Loucy (cell line): ENCODE results near the gene NOL6.
"Not testable (repeated sequence)": the region's sequence is repeated elsewhere in the genome, so short reads cannot be mapped to it uniquely, and the experiment has no call there.

Source experiments
- H2AFZ ChIP-seq: fragments of 200-600 bp; sonication (generic); 2 replicates; pipeline ENCODE4 v1.6.0; 2016; ENCODE audit warnings: antibody characterized with exemption, mild to moderate bottlenecking, low read length, moderate library complexity
- H3F3A ChIP-seq: fragments of 200-600 bp; 2 replicates; pipeline ENCODE4 v1.6.0; 2016; ENCODE audit warnings: antibody characterized with exemption, low read depth, mild to moderate bottlenecking
- H3K27me3 ChIP-seq: fragments of 200-600 bp; sonication (generic); 2 replicates; pipeline ENCODE4 v1.6.1; 2014; ENCODE audit warnings: low read length, mild to moderate bottlenecking; ENCODE audit not compliant: insufficient read depth, poor library complexity, severe bottlenecking
- H3K36me3 ChIP-seq: fragments of 200-600 bp; sonication (generic); 2 replicates; pipeline ENCODE4 v1.6.1; 2016; ENCODE audit warnings: low read length; ENCODE audit not compliant: insufficient read depth
- H3K4me1 ChIP-seq: fragments of 200-600 bp; sonication (generic); 2 replicates; pipeline ENCODE4 v1.5.1; 2014; ENCODE audit warnings: low read length, mild to moderate bottlenecking; ENCODE audit not compliant: insufficient read depth, poor library complexity, severe bottlenecking
- H3K4me2 ChIP-seq: fragments of 200-600 bp; sonication (generic); 2 replicates; pipeline ENCODE4 v1.6.0; 2014; ENCODE audit warnings: antibody characterized with exemption, low read length, low read depth, mild to moderate bottlenecking; ENCODE audit not compliant: poor library complexity, severe bottlenecking
- H3K4me3 ChIP-seq: fragments of 200-600 bp; sonication (generic); 2 replicates; pipeline ENCODE4 v1.5.1; 2014; ENCODE audit warnings: low read length, mild to moderate bottlenecking, mixed read lengths; ENCODE audit not compliant: poor library complexity, severe bottlenecking
- H3K79me2 ChIP-seq: fragments of 200-600 bp; sonication (generic); 2 replicates; pipeline ENCODE4 v1.6.1; 2014; ENCODE audit warnings: low read length; ENCODE audit not compliant: insufficient read depth
- H3K9ac ChIP-seq: fragments of 200-600 bp; sonication (generic); 2 replicates; pipeline ENCODE4 v1.6.0; 2014; ENCODE audit warnings: mild to moderate bottlenecking, low read depth, low read length, moderate library complexity; ENCODE audit not compliant: poor library complexity, severe bottlenecking
- H3K9me2 ChIP-seq: fragments of 200-600 bp; sonication (generic); replicated peaks from 2 replicates; pipeline ENCODE4 v1.6.1; 2016; ENCODE audit warnings: low read depth, low read length, mixed read lengths
- H3K9me3 ChIP-seq: fragments of 200-600 bp; sonication (generic); 2 replicates; pipeline ENCODE4 v1.6.1; 2014; ENCODE audit warnings: mild to moderate bottlenecking, antibody characterized with exemption, low read length, low read depth; ENCODE audit not compliant: insufficient read depth
- H4K20me1 ChIP-seq: fragments of 200-600 bp; sonication (generic); 2 replicates; pipeline ENCODE4 v1.6.0; 2014; ENCODE audit warnings: antibody characterized with exemption, low read length, mild to moderate bottlenecking; ENCODE audit not compliant: insufficient read depth, poor library complexity, severe bottlenecking
- EZH2phosphoT487 ChIP-seq: fragments of 200-600 bp; IDR thresholded peaks from 2 replicates; pipeline ENCODE4 v1.6.1; 2018; ENCODE audit warnings: antibody characterized with exemption, mild to moderate bottlenecking, moderate library complexity, borderline replicate concordance
- TF ChIP-seq, protein P1 (sequence below): fragments of 200-600 bp; sonication (generic); conservative IDR thresholded peaks from 2 replicates; pipeline ENCODE4 v1.5.1; 2014; ENCODE audit warnings: mild to moderate bottlenecking, antibody characterized with exemption, low read length

Gene NOL6

DNA sequence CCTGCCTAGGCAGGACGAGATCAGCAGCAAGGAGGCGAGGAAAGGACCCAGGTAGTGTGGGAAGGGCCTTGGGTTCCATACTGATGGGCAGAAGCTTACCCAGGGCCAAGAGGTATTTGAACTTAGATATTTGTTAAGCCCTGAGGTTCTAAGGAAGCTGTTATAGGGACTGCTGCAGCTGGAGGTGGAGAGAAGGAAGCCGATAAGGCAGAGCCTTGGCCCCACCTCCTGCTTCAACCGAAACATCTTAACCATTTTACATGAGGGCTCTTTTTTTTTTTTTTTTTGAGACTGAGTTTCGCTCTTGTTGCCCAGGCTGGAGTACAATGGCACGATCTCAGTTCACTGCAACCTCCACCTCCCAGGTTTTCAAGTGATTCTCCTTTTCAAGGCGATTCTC, 17.8 kb downstream of the NOL6 start:
- Histone ChIP-seq H3F3A (no peaks in the 10 kb centered on the region), H3K79me2 (no peaks in the 10 kb centered on the region), H3K27me3 (no peaks in the 10 kb centered on the region), H3K4me1 (peaks cover 11% of the 10 kb centered on the region), H3K9me3 (no peaks in the 10 kb centered on the region), H3K4me2 (no peak overlapping the region), H2AFZ (no peak overlapping the region), H3K36me3 (no peaks in the 10 kb centered on the region), H4K20me1 (no peaks in the 10 kb centered on the region), H3K9ac (no peak overlapping the region), H3K9me2 (no peaks in the 10 kb centered on the region), H3K4me3 (no peak overlapping the region)
- TF ChIP-seq, protein P1, sequence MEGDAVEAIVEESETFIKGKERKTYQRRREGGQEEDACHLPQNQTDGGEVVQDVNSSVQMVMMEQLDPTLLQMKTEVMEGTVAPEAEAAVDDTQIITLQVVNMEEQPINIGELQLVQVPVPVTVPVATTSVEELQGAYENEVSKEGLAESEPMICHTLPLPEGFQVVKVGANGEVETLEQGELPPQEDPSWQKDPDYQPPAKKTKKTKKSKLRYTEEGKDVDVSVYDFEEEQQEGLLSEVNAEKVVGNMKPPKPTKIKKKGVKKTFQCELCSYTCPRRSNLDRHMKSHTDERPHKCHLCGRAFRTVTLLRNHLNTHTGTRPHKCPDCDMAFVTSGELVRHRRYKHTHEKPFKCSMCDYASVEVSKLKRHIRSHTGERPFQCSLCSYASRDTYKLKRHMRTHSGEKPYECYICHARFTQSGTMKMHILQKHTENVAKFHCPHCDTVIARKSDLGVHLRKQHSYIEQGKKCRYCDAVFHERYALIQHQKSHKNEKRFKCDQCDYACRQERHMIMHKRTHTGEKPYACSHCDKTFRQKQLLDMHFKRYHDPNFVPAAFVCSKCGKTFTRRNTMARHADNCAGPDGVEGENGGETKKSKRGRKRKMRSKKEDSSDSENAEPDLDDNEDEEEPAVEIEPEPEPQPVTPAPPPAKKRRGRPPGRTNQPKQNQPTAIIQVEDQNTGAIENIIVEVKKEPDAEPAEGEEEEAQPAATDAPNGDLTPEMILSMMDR = no peak
- no peak for TF ChIP-seq EZH2phosphoT487

GRCh38 chr9:33455456-33455855, 18.3 kb downstream of the NOL6 start:
- H3K4me3 ChIP-seq, H3K4me2 ChIP-seq, H3K79me2 ChIP-seq, H2AFZ ChIP-seq, H3K36me3 ChIP-seq, H3F3A ChIP-seq, H3K27me3 ChIP-seq, H3K9ac ChIP-seq, H4K20me1 ChIP-seq, H3K9me2 ChIP-seq, H3K9me3 ChIP-seq: not testable (repeated sequence)
- H3K4me1 ChIP-seq = peaks cover 11% of the 10 kb centered on the region

- H3K27me3 ChIP-seq, H3K9me3 ChIP-seq, H3K4me3 ChIP-seq, H3K4me2 ChIP-seq, H3K79me2 ChIP-seq, H3K36me3 ChIP-seq, H3K9me2 ChIP-seq, H4K20me1 ChIP-seq, H3F3A ChIP-seq, H2AFZ ChIP-seq, H3K9ac ChIP-seq: not testable (repeated sequence)
- H3K4me1 ChIP-seq = peaks cover 11% of the 10 kb centered on the region
Measured at GRCh38 chr9:33454661-33455026, 19.1 kb downstream of the NOL6 start.

- Histone ChIP-seq H3F3A (no peaks in the 10 kb centered on the region), H3K4me1 (peaks cover 11% of the 10 kb centered on the region), H2AFZ (no peak overlapping the region), H3K4me2 (no peak overlapping the region), H3K9me2 (no peaks in the 10 kb centered on the region), H3K27me3 (no peaks in the 10 kb centered on the region), H3K79me2 (no peaks in the 10 kb centered on the region), H3K4me3 (no peak overlapping the region), H3K9me3 (no peaks in the 10 kb centered on the region), H3K36me3 (no peaks in the 10 kb centered on the region), H3K9ac (no peak overlapping the region), H4K20me1 (no peaks in the 10 kb centered on the region)
- TF ChIP-seq, protein P1 = no peak
- TF ChIP-seq EZH2phosphoT487 = no peak
Measured at GRCh38 chr9:33453999-33454660, 19.6 kb downstream of the NOL6 start.
